ENCODE results near the gene S100A13. TPM values are rescaled to one million over a fixed set of nuclear protein-coding genes. Genes with fewer than 3 reads are reported as not detected.

The S100A13 gene
- total RNA-seq, 1 donor from 2014 or later = 87.4 TPM

GRCh38 chr1:153633161-153633753, 6.0 kb upstream of the S100A13 start:
- H3K4me1 Mint-ChIP-seq = peaks cover 26% of the 10 kb centered on the region

DNA sequence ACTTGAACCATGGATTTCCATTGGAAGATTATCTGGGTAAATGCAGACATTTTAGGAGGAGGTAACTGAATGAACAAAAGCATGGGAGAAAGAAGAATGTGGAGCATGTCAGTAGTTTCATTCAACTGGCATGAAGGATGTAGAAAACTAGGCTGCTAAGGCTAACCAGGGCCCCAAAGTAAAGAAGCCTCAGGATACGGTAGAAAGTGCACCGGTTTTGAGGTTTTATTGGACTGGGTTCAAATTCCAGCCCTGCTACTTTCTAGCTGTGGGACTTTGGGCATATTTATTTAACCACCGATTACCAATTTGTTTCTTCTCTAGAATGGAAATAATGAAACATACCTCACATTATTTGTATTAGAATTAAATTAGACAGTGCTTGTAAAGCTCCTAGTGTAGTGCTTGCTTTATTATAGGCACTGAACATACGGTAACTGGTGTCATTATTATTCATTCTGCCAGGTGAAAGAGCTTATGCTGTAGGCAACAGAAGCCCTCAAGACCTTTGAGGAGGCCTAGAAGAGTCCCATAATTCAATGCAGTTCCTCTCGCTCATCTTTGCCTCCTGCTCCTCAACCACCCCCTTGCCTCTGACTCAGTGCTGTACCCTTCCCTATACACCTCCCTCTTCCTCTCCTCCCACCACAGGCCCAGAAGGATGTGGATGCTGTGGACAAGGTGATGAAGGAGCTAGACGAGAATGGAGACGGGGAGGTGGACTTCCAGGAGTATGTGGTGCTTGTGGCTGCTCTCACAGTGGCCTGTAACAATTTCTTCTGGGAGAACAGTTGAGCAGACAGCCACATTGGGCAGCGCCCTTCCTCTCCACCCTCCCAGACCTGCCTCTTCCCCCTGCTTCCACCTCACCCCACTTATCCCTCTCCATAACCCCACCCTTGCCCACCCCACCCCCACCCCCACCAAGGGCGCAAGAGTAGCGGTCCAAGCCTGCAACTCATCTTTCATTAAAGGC, 4.0 kb upstream of the S100A13 start:
- Mint-ChIP-seq H3K27me3 (ENCODE audit: insufficient read depth, low read depth) (peaks cover 9% of the 10 kb centered on the region), H3K4me3 (no peak overlapping the region), H3K36me3 (peaks cover 7% of the 10 kb centered on the region), H3K27ac (peak overlapping the region; percentile 35), H3K9me3 (no peaks in the 10 kb centered on the region), H3K4me1 (peaks cover 39% of the 10 kb centered on the region)
- Histone ChIP-seq H3F3A (ENCODE audit: low read depth) (peaks cover 9% of the 10 kb centered on the region), H4K20me1 (ENCODE audit: low read depth) (peaks cover 20% of the 10 kb centered on the region), H3K4me2 (no peak overlapping the region), H3K27me3 (no peaks in the 10 kb centered on the region), H3K9ac (no peak overlapping the region), H3K4me3 (no peak overlapping the region), H3K27ac (no peak overlapping the region), H3K79me2 (ENCODE audit: low read depth) (peaks cover 28% of the 10 kb centered on the region), H3K4me1 (peaks cover 19% of the 10 kb centered on the region), H2AFZ (replicated peaks) (no peak overlapping the region), H3K36me3 (peaks cover 4% of the 10 kb centered on the region), H3K9me3 (ENCODE audit: low read depth) (no peaks in the 10 kb centered on the region)
- no peak for DNase-seq (ENCODE audit: low spot score)
- no peak for TF ChIP-seq EZH2phosphoT487 (IDR thresholded peaks at IDR 0.05)
- TF ChIP-seq EZH2 (IDR thresholded peaks at IDR 0.05) = no peak
- TF ChIP-seq CTCF (IDR thresholded peaks at IDR 0.05) = no peak

More at GRCh38 chr1:153633161-153633753, 6.0 kb upstream of the S100A13 start:
- peaks cover 22% of the 10 kb centered on the region for H3K36me3 ChIP-seq
- TF ChIP-seq CTCF (IDR thresholded peaks at IDR 0.05) (no peak), EZH2phosphoT487 (IDR thresholded peaks at IDR 0.05) (no peak), EZH2 (IDR thresholded peaks at IDR 0.05) (no peak)
- peaks cover 43% of the 10 kb centered on the region for H3K79me2 ChIP-seq (ENCODE audit: low read depth)
- peaks cover 17% of the 10 kb centered on the region for H3K36me3 Mint-ChIP-seq
- peaks cover 14% of the 10 kb centered on the region for H3K4me1 ChIP-seq
- H3K9ac ChIP-seq = no peak overlapping the region
- H3K27ac ChIP-seq = no peak overlapping the region
- H3K9me3 Mint-ChIP-seq = no peaks in the 10 kb centered on the region
- H3K27me3 ChIP-seq = no peaks in the 10 kb centered on the region
- DNase-seq (ENCODE audit: low spot score) = no peak
- H3K4me2 ChIP-seq = peak overlapping the region; percentile 41
- peaks cover 27% of the 10 kb centered on the region for H4K20me1 ChIP-seq (ENCODE audit: low read depth)
- peak overlapping the region; percentile 94 for H3K4me3 Mint-ChIP-seq
- peaks cover 4% of the 10 kb centered on the region for H3K27me3 Mint-ChIP-seq (ENCODE audit: insufficient read depth, low read depth)
- H3K9me3 ChIP-seq (ENCODE audit: low read depth) = no peaks in the 10 kb centered on the region
- H3K27ac Mint-ChIP-seq = no peak overlapping the region
- peak overlapping the region; percentile 14 for H2AFZ ChIP-seq (replicated peaks)
- peak overlapping the region; percentile 68 for H3K4me3 ChIP-seq
- H3F3A ChIP-seq (ENCODE audit: low read depth) = peaks cover 16% of the 10 kb centered on the region

GRCh38 chr1:153630384-153630783, 3.1 kb upstream of the S100A13 start:
- Histone ChIP-seq H3K4me3 (no peak overlapping the region), H3K9me3 (ENCODE audit: low read depth) (no peaks in the 10 kb centered on the region), H3K4me2 (no peak overlapping the region), H3K79me2 (ENCODE audit: low read depth) (peaks cover 22% of the 10 kb centered on the region), H3K27me3 (no peaks in the 10 kb centered on the region), H3F3A (ENCODE audit: low read depth) (peaks cover 6% of the 10 kb centered on the region), H3K9ac (no peak overlapping the region), H3K36me3 (no peaks in the 10 kb centered on the region), H3K4me1 (peaks cover 20% of the 10 kb centered on the region), H3K27ac (no peak overlapping the region), H2AFZ (replicated peaks) (no peak overlapping the region), H4K20me1 (ENCODE audit: low read depth) (peaks cover 11% of the 10 kb centered on the region)
- TF ChIP-seq EZH2phosphoT487 (IDR thresholded peaks at IDR 0.05) (no peak), EZH2 (IDR thresholded peaks at IDR 0.05) (no peak), CTCF (IDR thresholded peaks at IDR 0.05) (no peak)
- Mint-ChIP-seq H3K36me3 (peaks cover 7% of the 10 kb centered on the region), H3K27ac (no peak overlapping the region), H3K9me3 (no peaks in the 10 kb centered on the region), H3K4me1 (peaks cover 43% of the 10 kb centered on the region), H3K4me3 (no peak overlapping the region), H3K27me3 (ENCODE audit: insufficient read depth, low read depth) (peaks cover 9% of the 10 kb centered on the region)
- DNase-seq (ENCODE audit: low spot score) = no peak
